Fibroblast of the aortic adventitia (primary cell): Measurements from ENCODE around the gene ANGPTL2. TPM values are rescaled to one million over a fixed set of nuclear protein-coding genes. Genes with fewer than 3 reads are reported as not detected.
"Not testable (repeated sequence)": the region's sequence is repeated elsewhere in the genome, so short reads cannot be mapped to it uniquely, and the experiment has no call there.

ENCODE experiments used
- DNase-seq: peaks from one replicate; pipeline ENCODE4 v3.0.0-alpha.2; 2010; ENCODE audit warnings: low read depth
- H3K4me3 ChIP-seq: 2 replicates; pipeline ENCODE4 v1.5.1; 2011; ENCODE audit warnings: low read depth, mild to moderate bottlenecking, control low read depth, low read length, moderate library complexity
- total RNA-seq: library from RNA; depleted of rRNA; stranded (reverse); fragments of >200 nt; gene quantifications from 2 replicates; pipeline ENCODE4 v1.2.3, GENCODE V29; 2012; ENCODE audit warnings: low replicate concordance
- TF ChIP-seq, protein P1 (sequence below): IDR thresholded peaks from 2 replicates; pipeline ENCODE4 v1.5.1; 2011; ENCODE audit warnings: mild to moderate bottlenecking, low read length, control low read depth, inconsistent platforms; ENCODE audit not compliant: insufficient read depth

The ANGPTL2 gene
- total RNA-seq, 1 donor: 41.0 TPM

DNA sequence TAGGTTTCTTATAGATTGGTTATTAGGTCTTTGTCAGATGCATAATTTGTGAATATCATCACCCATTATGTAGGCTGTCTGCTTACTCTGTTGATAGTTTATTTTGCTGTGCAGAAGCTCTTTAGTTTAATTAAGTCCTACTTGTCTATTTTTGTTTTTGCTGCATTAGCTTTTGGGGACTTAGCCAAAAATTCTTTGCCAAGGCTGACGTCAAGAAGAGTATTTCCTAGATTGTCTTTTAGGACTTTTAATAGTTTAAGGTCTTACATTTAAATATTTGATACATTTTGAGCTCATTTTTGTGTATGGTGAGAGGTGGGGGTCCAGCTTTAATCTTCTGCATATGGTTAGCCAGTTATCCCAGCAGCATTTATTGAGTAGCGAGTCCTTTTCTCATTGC, 24.8 kb upstream of the ANGPTL2 start:
- H3K4me3 ChIP-seq: no peak overlapping the region
- no peak for DNase-seq
- TF ChIP-seq, protein P1, sequence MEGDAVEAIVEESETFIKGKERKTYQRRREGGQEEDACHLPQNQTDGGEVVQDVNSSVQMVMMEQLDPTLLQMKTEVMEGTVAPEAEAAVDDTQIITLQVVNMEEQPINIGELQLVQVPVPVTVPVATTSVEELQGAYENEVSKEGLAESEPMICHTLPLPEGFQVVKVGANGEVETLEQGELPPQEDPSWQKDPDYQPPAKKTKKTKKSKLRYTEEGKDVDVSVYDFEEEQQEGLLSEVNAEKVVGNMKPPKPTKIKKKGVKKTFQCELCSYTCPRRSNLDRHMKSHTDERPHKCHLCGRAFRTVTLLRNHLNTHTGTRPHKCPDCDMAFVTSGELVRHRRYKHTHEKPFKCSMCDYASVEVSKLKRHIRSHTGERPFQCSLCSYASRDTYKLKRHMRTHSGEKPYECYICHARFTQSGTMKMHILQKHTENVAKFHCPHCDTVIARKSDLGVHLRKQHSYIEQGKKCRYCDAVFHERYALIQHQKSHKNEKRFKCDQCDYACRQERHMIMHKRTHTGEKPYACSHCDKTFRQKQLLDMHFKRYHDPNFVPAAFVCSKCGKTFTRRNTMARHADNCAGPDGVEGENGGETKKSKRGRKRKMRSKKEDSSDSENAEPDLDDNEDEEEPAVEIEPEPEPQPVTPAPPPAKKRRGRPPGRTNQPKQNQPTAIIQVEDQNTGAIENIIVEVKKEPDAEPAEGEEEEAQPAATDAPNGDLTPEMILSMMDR: no peak

DNA sequence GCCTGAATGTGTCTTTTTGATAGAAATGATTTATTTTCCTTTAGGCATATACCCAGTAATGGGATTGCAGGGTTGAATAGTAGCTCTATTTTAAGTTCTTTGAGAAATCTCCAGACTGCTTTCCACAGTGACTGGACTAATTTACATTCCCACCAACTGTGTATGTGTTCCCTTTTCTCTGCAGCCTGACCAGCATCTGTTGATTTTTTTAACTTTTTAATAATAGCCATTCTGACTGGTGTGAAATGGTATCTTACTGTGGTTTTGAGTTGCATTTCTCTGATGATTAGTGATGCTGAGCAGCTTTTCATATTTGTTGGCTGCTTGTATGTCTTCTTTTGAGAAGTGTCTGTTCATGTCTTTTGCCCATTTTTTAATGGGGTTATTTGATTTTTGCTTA, 24.4 kb upstream of the ANGPTL2 start:
- not testable (repeated sequence) for H3K4me3 ChIP-seq, DNase-seq

DNA sequence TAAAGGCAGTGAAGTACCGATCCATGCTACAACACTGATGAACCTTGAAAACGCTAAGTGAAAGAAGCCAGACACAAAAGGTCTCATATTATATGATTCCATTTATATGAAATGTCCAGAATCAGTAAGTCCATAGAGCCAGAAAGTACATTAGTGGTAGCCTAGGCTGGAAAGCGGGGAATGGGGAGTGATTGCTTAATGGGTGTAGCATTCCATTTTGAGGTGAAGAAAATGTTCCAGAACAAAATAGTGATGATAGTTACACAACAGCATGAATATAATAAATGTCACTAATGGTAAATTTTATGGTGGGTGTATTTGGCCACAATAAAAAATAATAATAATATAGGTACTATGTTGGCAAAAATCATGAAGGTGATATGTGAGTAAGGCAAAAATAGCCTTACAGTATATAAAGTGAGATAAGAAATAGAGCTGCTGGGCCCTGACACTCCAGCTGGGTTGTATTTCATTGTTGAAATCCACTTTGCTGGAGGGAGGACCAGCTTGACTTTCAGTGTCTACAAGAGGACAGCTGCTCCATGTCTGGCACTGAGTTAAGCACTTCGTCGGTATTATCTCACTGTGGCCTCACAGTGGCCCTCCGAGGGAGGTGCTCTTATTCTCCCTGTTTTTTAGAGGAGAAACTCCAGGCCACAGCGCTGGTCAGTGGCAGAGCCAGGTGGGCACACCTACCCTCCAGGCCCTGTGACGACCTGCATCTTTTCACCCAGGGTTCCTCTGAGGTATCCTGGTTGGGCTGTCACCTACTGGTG, 22.4 kb upstream of the ANGPTL2 start:
- no peak overlapping the region for H3K4me3 ChIP-seq
- TF ChIP-seq, protein P1: no peak
- DNase-seq: peak; percentile 40

DNA sequence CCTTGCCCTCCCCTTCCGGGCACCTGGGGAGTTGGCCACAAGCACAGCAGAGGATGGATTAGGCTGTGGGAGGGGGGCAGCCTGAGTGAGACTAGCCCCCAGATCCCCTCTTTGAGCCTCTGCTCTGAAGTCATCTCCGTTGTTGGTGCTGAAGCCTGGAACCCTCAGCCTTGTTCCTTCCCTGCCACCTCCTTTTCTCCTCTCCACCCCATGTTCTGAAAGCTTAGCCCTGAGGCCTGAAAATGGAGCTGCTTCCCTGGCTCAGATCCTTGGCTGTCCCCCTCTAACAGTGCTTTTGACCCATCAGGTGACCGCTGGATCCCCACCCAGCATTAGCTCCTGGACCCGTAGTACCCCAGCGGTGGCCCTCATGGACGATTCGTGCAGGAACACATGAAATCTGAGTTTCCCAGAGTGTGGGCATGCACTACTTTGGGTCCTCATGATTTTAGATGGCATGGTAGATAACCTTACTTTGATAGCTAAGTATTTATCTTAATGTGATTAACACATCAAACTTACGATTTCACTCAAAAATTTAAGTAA, 21.6 kb upstream of the ANGPTL2 start:
- no peak for DNase-seq
- TF ChIP-seq, protein P1: no peak
- no peak overlapping the region for H3K4me3 ChIP-seq

DNA sequence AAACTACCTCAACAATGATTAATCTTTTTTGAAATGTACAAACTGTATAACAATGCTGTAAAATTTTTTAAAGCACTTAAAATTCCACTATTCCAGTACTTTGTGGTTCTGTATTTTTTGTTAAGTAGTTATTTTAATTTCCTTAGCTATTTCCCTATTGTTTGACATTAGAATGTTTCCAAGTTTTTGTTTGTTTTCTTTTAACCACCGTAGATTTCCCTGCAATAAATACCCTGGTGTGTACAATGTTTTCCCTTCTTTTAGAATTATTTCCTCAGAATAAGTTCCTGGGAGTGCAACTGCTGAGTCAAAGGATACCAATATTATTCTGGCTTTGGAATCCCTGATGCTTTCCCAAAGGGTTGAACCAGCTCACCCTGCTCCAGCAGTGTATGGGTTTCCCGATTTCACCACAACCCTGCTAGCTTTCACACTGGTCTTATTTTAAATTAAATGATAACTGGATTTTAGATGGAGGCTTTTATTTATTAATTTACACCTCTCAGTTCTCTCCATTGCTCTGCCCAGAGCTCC, 20.6 kb upstream of the ANGPTL2 start:
- no peak overlapping the region for H3K4me3 ChIP-seq
- no peak for DNase-seq

DNA sequence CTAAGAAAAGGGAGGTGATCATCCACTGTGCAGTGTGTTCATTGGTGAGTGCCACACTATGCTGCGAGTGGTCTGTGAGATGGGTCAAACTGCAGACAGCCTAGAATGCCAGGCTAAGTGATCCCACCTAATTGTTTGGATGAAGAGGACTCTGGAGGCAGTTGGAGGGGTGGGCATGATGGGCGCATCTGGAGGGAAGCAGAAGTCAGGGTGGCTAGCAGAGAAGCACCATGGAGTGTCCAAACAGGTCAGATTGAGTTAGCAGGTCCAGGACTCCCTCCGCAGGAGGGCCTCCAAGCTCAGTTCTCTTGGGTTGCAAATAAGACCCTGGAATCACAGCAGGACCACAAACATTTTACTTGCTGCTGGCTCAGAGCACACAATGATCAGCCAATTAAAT, 19.9 kb upstream of the ANGPTL2 start:
- no peak overlapping the region for H3K4me3 ChIP-seq
- TF ChIP-seq, protein P1: no peak
- DNase-seq: no peak

More for the DNA sequence above, 20.6 kb upstream of the ANGPTL2 start:
- TF ChIP-seq, protein P1: no peak

DNA sequence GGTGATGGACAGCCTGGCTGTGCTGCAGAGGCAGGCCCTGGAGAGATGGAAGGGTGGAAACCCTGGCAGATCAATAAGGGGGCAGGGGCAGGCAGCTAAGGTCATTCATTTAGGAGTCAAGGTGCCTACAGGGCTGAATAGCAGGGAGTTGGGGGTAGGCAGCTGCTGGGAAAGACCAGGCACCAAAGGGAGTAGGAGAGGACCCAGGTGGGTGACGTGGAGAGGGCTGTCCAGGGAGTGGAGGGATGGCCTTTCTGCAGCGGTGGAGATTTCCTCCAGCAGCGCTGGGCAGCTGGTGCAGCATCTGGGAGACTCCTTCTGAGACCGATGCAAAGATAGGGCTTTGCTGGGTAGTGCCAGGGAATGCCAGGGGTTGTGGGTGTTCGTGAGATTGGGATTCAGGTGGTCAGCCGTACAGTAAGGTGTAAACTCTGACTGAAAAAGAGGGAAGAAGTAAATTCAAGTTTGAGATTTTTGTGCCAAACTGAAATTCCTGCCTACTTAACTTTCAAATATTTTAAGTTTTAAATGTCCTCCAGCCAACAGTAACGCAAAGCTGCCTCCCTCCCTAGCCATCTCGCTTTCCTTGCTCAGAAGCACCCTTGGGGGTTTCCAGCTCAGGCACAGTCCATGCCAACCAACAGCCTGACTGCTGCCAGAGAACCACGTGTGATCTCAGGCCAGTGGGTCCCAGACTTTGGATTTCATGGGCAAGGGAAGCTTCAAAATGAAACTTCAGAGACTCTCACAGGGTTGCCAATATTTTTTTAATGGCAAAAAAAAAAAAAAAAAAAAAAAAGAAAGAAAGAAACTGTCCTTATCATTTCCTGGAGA, 18.6 kb upstream of the ANGPTL2 start:
- DNase-seq: no peak
- no peak overlapping the region for H3K4me3 ChIP-seq
- TF ChIP-seq, protein P1: no peak
